Hematopoietic multipotent progenitor cell (in vitro differentiated cells): ENCODE measurements around the gene UNC5CL. TPM values are rescaled to one million over a fixed set of nuclear protein-coding genes. Genes with fewer than 3 reads are reported as not detected.
A peak's percentile ranks its signal among the peaks of the same experiment; 100 is the strongest.

ENCODE experiments used
- DNase-seq, 3 donors: peaks; one replicate each; pipeline ENCODE4 v3.0.0-alpha.2; 2011 to 2015; ENCODE audit warnings: low read depth in 2 of 3, low spot score in 2 of 3
- total RNA-seq: library from RNA; depleted of rRNA; stranded (reverse); fragments of >200 nt; gene quantifications from one replicate; pipeline ENCODE4 v1.2.3, GENCODE V29; 2012

Gene UNC5CL, protein sequence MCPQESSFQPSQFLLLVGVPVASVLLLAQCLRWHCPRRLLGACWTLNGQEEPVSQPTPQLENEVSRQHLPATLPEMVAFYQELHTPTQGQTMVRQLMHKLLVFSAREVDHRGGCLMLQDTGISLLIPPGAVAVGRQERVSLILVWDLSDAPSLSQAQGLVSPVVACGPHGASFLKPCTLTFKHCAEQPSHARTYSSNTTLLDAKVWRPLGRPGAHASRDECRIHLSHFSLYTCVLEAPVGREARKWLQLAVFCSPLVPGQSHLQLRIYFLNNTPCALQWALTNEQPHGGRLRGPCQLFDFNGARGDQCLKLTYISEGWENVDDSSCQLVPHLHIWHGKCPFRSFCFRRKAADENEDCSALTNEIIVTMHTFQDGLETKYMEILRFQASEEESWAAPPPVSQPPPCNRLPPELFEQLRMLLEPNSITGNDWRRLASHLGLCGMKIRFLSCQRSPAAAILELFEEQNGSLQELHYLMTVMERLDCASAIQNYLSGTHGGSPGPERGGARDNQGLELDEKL
- total RNA-seq, result 1.3 TPM

DNA sequence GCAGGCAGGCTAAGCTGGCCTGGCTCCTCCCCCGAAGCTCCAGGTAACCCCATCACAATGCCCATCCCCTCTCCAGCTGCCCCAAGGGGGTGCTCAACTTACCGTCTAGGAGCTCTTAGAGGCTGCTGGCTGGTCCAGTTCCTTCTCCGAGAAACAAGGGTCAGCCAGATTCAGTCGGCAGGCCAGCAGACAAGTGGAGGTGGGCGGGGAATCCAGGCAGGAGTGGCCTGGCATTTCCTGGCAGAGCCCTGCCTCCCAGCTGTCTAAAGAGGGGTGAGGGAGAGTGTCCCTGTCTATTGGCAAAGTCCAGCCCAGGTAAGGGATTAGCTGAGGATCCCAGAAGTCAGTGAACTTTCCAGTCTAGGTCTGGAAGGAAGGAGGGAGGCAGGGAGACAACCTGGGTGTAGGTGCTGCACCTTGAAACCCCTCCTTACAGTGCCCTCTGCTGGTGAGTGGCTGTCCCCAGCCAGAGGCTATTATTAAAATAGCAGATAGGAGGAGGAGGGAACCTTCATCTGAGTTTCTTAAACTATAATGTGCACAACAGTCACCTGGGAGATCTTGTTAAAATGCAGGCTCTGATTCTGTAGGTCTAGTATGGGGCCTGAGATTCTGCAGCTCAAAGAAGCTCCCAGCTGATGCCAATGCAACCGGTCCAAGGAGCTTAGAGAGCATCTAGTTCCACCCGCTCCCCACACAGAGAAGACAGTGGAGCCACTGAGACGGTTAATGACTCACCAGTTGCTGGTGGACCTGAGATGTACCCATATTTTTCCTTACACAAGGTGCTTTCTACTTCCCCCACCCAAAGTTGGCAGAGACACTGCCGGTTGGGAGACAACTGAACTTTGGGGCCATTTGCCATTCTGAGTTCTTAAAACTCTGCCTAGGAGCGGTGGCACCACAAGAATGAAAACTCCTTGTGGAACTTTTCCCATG lies at the start of gene UNC5CL:
TSS of gene UNC5CL (minus strand) at position 162 of the 939 bp plus-strand sequence. CDS start 4,147 bp downstream, outside the sequence.
- peak in 2 of 3 donors; percentile 47 to 59 for DNase-seq

DNA sequence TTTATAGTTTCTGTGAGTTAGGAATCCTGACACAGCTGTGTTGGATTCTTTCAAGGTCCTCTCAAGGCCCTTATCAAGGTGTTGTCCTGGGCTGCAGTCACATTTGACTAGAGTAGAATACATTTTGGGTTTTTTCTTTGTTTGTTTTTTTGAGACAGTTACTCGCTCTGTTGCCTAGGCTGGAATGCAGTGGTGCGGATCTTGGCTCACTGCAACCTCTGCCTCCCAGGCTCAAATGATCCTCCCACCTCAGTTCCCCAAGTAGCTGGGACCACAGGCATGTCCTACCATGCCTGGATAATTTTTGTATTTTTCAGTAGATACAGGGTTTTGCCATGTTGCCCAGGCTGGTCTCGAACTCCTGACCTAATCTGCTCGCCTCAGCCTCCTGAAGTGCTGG lies 49.4 kb upstream of the UNC5CL start:
- DNase-seq, result no peak

DNA sequence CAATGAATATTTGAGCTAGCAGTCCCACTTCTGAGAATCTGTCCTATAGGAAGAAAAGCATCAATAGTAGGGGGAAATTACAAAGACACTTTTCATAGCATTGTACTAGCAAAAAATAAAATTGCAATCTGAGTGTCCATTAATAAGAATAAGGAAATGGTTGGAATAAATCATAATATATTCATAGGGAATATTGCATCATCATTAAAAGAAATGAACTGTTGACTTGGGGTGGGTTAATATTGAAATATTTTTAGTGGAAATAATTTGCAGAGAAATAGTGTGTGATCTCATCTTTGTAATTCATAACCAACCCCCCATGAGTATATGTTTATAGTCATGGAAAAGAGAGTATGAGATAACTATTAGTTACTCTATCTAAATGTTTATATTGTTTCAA lies 46.2 kb upstream of the UNC5CL start:
- no peak for DNase-seq

DNA sequence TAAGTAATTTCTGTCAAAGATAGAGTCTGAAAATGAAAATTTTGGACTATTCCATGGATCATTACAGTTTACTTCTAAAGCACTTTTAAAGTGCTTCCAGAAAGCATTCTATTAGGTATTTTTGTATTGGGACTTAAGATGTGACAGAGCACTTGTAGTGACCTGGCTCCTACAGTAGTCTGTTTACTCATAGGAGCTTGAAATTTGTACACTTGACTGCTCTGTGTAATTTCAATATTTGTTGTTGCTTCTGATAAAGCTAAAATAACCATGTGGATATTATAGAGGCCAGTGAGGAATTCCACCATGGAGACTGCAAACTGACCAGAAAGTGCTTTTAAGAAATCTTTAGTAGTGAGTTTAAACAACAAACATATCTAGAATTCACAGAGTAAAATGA lies 44.1 kb upstream of the UNC5CL start:
- DNase-seq, result no peak

DNA sequence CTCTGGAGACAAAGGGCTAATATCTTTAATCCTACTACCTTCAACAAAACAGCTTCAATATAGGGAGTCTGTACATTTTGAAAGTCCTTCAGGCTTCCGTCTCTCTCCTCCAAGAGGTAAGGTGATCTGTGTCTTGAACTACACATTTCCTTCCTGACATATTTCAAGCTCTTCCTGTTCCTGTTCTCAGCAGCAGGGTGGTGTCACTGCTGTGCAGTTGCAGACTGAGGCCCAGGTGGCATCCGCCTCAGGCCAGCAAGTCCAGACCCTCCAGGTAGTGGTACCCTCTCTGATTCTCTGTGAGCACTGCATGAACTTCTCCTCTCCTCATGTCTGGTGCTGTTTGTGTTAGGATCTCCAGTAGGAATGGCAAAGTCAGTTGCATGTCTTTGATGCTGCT lies 41.6 kb upstream of the UNC5CL start:
- DNase-seq, result no peak

DNA sequence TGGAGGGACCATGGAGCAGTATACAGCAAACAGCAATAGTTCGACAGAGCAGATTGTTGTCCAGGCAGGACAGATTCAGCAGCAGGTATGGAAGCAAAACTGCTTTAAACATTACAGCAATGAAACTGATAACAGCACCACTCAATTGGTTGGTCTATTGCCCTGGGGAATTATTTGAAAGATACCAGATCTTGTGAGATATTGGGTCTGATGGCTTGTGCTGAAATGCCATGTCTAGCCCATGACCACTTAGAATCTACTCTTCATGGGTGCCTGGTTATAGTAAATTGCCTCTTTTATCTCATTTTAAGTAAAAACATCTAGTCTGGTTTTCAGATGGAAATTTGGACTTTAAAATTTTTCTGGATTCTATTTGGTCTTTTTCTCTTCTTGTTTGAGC lies 40.1 kb upstream of the UNC5CL start:
- DNase-seq, result no peak

DNA sequence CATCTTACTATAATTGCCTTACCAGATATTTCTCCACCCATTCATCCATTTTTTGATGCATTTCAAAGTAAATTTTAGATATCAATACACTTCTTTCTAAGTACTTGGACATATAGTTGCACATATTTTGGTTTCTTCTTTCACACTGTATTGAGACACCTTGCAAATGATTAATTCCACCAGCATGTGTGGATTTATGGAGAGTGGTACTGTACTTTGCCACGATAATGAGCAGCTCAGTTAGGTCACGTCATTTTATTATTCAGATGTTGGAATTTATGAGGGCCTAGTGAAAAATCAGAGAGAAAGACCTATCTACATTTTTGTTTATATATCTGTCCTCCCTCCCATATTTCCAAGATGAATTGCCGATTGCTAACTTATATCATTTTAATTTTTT lies 39.1 kb upstream of the UNC5CL start:
- DNase-seq, result no peak

DNA sequence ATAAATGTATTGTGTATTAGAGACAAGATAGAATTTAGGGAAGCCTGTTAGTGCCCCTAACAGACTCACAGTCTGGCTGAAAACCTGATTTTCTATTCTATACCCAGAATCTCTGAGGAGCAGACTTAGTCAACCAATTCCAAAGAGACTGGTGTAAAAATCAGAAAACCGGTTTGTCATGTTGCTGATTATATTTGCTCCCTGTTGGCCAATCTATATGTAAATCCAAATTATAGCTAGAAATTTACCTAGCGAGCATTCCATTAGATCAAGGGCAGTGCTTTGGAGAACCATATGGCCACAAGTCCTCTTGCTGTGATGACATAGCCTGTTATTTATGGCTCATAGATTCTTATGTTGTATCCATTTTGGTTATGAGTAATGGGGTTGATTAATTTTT lies 38.5 kb upstream of the UNC5CL start:
- no peak for DNase-seq

DNA sequence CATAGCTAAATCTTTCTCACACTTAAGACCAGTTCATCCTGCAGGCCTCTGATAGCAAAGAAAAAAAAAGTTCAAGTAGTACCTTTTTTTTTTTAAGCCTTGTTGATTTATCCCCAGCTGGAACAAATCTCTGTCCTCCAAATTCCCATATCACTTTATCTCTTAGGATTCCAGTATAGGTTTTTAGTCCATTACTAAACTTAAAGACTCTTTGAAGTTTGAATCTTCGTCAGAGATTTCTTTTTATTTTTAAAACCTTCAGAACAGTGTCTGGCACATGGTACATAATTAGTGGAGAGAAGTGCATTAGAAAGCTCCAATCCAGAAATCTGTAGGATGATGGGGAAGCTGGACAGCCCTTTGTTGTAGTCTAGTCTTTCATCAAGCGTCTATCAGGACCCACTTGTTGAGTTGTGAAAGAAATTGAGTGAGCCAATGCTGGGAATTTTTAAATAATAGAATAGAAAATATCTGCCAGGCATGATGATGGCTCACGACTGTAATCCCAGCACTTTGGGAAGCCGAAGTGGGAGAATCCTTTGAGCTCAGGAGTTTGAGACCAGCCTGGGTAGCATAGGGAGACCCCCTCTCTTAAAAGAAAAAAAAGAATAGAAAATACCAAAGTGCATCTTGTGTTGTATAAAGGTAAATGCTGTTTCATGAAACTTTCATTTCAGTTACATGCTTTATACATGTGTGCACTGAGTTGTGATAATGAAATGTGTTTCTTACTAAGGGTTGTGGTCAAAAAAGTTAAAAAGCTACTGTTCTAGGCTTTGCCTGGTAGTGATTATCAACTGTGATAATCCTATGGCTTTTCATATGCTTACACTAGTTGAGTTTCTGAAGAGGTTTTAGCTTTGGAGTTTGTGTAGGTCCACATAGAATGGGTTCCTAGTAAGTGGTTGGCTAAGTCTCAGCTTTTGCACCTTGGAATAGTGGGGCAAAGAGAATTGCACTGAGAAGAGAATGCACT lies 36.9 kb upstream of the UNC5CL start:
- DNase-seq, result no peak

DNA sequence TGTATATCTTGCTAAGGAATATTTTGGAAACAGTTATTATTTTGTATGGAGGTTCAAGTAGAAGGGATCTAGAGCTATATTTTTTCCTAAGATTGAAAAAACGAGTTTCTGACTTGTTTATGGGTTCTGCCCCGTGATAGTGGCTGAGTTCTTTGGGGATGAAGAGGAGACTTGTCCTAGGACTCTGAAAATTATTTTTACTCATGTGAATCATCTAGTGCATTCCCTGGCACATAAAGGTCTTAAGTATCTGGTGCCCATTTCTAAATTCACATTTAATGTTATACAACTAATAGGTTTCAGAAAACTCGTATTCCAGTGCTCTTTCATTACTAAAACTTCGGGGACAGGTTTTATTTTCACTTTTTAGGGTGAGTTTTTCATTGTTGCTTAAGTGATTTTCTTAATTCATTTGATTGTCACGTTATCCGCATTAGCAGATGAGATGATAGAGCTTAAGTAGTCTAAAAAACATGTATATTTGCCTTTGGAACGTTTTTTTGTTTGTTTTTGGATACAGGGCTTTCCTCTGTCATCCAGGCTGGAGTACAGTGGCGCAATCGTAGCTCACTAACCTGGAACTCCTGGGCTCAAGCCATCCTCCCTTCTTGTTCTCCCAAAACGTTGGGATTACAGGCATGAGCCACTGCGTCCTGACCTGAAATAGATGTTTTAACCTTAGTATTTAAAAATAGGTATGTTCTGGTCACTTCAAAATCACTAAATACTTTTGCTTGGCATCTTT lies 35.8 kb upstream of the UNC5CL start:
- no peak for DNase-seq

DNA sequence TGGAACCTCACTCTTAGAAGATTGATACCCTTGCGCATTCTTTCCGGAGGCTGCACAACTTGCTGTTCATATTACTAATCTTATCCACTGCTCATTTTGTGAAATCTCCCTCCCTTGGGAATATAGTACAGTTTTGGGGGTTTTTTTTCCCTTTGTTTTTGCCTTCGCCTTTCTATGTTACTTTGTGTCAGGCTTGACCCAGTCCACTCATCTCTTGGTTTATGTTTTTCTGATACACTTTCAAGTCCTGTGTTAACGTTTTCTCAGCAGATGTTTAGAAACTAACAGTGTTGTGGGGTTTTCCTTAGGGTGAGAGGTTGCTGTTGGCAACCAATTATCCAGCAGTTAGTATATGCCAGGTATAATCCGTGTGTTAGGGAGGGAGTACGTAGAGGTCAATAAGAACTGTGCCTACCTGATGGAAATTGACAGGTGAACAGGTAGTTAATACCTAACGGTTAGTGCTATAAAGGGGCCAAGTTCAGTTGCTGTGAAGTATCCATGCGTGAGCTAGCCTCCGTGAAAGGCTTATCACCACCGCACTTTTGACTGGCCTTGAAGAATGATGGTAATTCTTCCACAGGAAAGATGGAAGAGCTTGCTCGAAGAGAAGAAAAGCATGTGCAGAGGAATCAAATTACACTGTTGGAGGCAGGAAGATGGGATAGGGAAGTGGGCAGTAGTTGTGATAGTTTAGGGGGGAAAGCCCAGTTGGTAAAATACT lies 35.1 kb upstream of the UNC5CL start:
- peak in 1 of 3 donors; percentile 24 for DNase-seq

DNA sequence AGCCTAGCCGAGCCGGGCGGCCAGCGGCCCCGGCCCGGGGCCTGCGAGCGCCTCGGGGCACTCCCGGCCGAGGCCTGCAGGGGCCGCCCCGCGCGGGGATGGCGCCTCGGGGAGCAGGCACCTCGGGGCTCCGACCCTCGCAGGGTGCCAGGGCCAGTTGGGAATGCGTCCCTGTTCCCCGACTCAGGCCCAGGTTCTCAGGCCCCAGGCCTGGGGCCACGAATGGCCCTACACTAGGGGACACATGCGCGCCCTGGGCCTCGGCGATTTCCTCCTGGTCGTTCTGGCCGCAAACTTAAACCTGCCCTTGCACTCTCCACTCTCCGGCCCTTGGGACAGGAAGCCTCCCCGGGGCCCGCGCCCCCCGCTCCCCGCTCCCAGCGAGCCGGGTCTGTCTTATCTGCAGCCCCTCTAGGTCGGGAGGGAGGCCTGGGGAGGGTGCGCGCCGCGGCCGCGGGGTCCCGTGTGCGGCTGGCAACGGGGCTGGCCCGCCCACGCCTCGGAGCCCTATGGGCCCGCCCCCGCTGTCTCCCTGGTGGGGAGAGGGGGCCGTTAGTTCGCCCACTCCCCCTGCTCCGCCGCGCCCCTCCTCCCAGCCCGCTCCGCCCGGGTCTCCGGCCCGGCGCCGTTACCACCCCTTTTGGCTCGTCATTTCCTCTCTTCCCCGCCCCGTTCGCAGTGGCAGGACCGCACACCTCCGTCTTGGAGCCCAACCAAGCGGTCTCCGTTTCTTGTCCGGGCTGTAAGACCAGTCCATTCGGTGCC lies 34.4 kb upstream of the UNC5CL start:
- DNase-seq, result peak; percentile 43 to 93 (median 90)

DNA sequence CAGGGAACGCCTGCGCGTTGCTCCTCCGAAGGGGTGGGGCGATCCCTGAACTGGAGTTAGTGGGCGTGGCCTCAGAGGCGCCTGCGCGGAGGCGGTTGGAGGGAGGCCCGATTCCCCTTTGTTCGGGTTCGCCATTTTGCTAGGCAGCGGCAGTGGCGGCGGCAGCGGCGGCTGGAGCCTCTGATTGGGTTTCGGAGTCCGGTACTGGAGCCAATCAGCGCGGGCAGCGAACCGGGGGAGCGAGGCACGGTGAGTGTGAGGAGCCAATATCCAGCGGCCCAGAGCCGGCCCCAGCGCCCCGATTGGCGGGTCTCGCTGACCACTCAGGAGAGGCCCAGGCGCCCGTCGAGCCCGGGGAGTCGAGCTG lies 33.8 kb upstream of the UNC5CL start, which contains the start of gene NFYA:
TSS of gene NFYA (plus strand) at position 139 of the 367 bp plus-strand sequence. CDS start 6,116 bp downstream, outside the sequence.
- no peak for DNase-seq

DNA sequence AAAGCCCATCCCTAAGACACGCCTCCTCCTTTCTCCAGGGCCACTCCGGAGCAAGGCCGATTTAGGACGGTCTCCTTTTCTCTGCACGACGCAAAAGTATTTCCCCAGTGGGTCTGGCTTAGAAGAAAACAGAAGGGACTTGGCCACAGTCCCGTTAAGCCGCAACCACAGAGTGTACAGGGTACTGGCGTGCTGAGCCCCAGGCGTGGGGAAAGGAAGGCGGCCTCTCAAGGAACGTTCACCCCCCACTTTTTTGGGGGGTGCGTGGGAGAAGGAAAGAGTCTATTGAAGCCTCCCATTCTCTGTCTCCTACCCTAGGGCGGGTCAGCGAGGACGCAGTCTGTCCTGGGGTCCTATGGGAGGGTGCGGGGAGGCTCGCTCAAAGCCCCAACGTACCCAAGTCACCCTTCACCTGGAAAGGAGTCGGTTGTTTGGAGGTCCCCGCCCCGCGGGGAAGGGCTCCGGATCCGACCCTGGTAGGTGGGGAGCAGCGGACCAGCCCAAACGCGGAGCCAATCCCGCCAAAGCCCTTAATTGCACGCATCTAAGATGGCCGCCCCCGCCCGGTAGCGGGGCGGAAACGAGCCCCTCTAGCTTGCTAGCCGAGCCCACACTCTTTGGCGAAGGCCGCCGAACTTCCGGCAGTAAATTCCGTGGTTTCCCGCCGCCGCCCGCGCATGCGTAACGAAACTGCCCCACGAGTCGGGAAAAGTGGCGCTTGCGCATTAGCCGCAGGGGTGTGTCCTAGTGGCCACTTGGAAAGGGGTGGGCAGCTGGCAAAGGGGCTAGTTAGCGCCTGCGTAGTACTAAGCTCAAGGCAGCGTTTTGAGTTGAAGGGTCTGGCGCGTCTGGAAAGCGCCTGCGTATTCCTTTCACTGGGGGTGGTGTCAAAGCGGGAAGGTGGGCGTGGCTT lies 33.2 kb upstream of the UNC5CL start, which contains the start of gene OARD1:
TSS of gene OARD1 (minus strand) at position 434 of the 913 bp plus-strand sequence. CDS start 722 bp downstream, outside the sequence.
- DNase-seq, result peak; percentile 99 to 100 (median 100)

DNA sequence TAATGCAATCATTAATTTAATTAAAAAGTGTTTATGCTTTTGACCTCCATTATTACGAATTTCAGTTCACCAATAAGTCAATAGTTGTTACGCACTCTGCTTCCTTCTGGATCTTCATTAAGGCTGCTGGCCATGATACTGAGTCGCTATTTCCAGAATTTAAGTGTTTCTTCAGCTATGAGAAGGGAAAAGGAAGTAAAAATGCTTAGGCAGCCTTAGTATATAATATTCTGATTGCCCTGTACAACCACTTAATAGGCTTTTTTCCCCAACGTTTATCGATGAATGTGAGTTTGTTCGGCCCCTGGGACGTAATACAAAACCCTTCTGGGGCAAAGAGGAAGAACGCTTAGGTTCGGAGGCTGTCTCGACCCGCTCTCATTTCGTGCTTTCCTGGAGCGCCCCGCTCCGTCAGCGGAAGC lies 32.5 kb upstream of the UNC5CL start:
- DNase-seq, result no peak

DNA sequence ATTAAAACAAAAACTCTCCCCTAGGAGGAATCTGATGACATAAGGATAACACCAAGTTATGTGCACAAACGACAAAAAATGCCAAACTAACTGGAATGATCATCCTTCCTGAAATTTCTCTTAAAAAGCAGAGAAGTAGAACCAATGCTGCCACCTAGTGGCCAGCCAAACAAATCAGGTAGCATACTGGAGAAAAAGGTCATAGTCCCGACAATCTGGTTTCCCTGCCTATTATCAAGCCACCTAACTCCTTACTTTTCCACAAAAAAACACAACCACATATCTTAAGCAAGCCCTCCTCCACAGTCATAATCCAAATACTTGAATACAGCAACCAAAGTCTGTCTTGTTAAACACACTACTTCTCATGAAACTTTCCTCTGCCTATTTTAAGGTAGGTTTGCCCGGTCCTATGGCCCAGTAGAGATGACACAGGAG lies 27.9 kb upstream of the UNC5CL start:
- peak; percentile 56 to 75 (median 70) for DNase-seq
